T1000 (cell line): ENCODE measurements around the gene CENPK.
"Not testable (repeated sequence)": the region's sequence is repeated elsewhere in the genome, so short reads cannot be mapped to it uniquely, and the experiment has no call there.

Experiments used
- DNase-seq: peaks from one replicate; lab custom pipeline; 2025; ENCODE audit warnings: mixed read lengths; lab: John Stamatoyannopoulos, UW

The CENPK gene

GRCh38 chr5:65562731-65563701 lies at the start of gene CENPK, which contains the start of gene PPWD1:
Gene CENPK, minus strand, starts transcription at chr5:65563168. Its CDS starts 8,261 bp downstream, at chr5:65554907.
Gene PPWD1, plus strand, starts transcription at chr5:65563296. Its CDS starts 15 bp downstream, at chr5:65563311.
- peak; percentile 86 for DNase-seq

GRCh38 chr5:65612298-65612907 lies 49.4 kb upstream of the CENPK start:
- DNase-seq = no peak

- no peak for DNase-seq
Measured at GRCh38 chr5:65611524-65611923, 48.6 kb upstream of the CENPK start.

GRCh38 chr5:65601761-65602160 lies 38.8 kb upstream of the CENPK start:
- DNase-seq = not testable (repeated sequence)

- no peak for DNase-seq
Measured at GRCh38 chr5:65588694-65589093, 25.7 kb upstream of the CENPK start.

- DNase-seq = no peak
Measured at GRCh38 chr5:65577141-65577540, 14.2 kb upstream of the CENPK start.

GRCh38 chr5:65570598-65571226 lies 7.7 kb upstream of the CENPK start:
- DNase-seq = no peak

GRCh38 chr5:65566505-65566904 lies 3.5 kb upstream of the CENPK start:
- no peak for DNase-seq

GRCh38 chr5:65563777-65564176 lies 809 bp upstream of the CENPK start:
- no peak for DNase-seq

- DNase-seq = no peak
Measured at GRCh38 chr5:65556718-65557117, 6.2 kb downstream of the CENPK start.

GRCh38 chr5:65556181-65556580 lies 6.8 kb downstream of the CENPK start:
- DNase-seq = no peak

GRCh38 chr5:65555287-65555686 lies 7.7 kb downstream of the CENPK start:
- no peak for DNase-seq

- DNase-seq = no peak
Measured at GRCh38 chr5:65553941-65554340, 9.0 kb downstream of the CENPK start.

GRCh38 chr5:65548281-65548680 lies 14.7 kb downstream of the CENPK start:
- DNase-seq = no peak

- no peak for DNase-seq
Measured at GRCh38 chr5:65546141-65546540, 16.8 kb downstream of the CENPK start.

GRCh38 chr5:65544473-65544872 lies 18.5 kb downstream of the CENPK start:
- DNase-seq = no peak

- no peak for DNase-seq
Measured at GRCh38 chr5:65539827-65540226, 23.1 kb downstream of the CENPK start.

GRCh38 chr5:65535529-65535987 lies 27.4 kb downstream of the CENPK start:
- no peak for DNase-seq

GRCh38 chr5:65530904-65531303 lies 32.1 kb downstream of the CENPK start:
- no peak for DNase-seq

- no peak for DNase-seq
Measured at GRCh38 chr5:65525726-65526125, 37.2 kb downstream of the CENPK start.

- no peak for DNase-seq
Measured at GRCh38 chr5:65512170-65512937, 50.6 kb downstream of the CENPK start.

GRCh38 chr5:65508978-65509377 lies 54.0 kb downstream of the CENPK start:
- no peak for DNase-seq
